Muscle of leg (tissue), 11 donors: ENCODE data around the gene DOCK3. TPM values are rescaled to one million over a fixed set of nuclear protein-coding genes. Genes with fewer than 3 reads are reported as not detected.
"Not testable (repeated sequence)": the region's sequence is repeated elsewhere in the genome, so short reads cannot be mapped to it uniquely, and the experiment has no call there.

Source experiments
- DNase-seq: peaks from one replicate; pipeline ENCODE4 v3.0.0; 2013
- H3K27ac ChIP-seq: one replicate; pipeline ENCODE4 v1.5.1; 2013; ENCODE audit warnings: mild to moderate bottlenecking, low read length, control low read depth
- H3K27me3 ChIP-seq: one replicate; pipeline ENCODE4 v1.6.1; 2013; ENCODE audit warnings: low read length; ENCODE audit not compliant: control insufficient read depth, insufficient read depth
- H3K36me3 ChIP-seq: one replicate; pipeline ENCODE4 v1.6.1; 2013; ENCODE audit warnings: low read length; ENCODE audit not compliant: control insufficient read depth, insufficient read depth
- H3K4me1 ChIP-seq: one replicate; pipeline ENCODE4 v1.6.1; 2013; ENCODE audit warnings: low read length; ENCODE audit not compliant: control insufficient read depth, insufficient read depth
- H3K4me3 ChIP-seq: one replicate; pipeline ENCODE4 v1.5.1; 2013; ENCODE audit warnings: low read length, control low read depth
- H3K9me3 ChIP-seq: replicated peaks from 2 replicates; pipeline ENCODE4 v1.6.1; 2013; ENCODE audit warnings: low read depth, low read length; ENCODE audit not compliant: control insufficient read depth
- WGBS: methylation state at CpG from one replicate; pipeline ENCODE4 v1.1.5; 2013; ENCODE audit warnings: missing lambda C conversion rate; ENCODE audit not compliant: insufficient coverage; 5-methylcytosine and 5-hydroxymethylcytosine counted together
- polyA plus RNA-seq, 8 donors: library from polyadenylated mRNA; unstranded; fragments of 120-200 nt; gene quantifications; one replicate each; pipeline versions ENCODE4 v1.2.1 to v1.2.3, GENCODE V29; 2013; ENCODE audit warnings: inconsistent platforms in 1 of 8, low replicate concordance in 1 of 8; ENCODE audit not compliant: insufficient read length in 8 of 8, insufficient read depth in 1 of 8
- total RNA-seq: library from RNA; stranded (reverse); fragments of 120-200 nt; gene quantifications from one replicate; pipeline ENCODE4 v1.2.4, GENCODE V29; 2013

The DOCK3 gene
- total and polyA plus RNA-seq, 9 donors, result 0.08 to 0.48 (median 0.17) TPM

- DNase-seq, result no peak
- no peak overlapping the region for H3K4me3 ChIP-seq
- H3K9me3 ChIP-seq, result no peaks in the 10 kb centered on the region
- H3K27ac ChIP-seq, result no peak overlapping the region
- H3K36me3 ChIP-seq, result no peaks in the 10 kb centered on the region
- no peaks in the 10 kb centered on the region for H3K4me1 ChIP-seq
- H3K27me3 ChIP-seq, result no peaks in the 10 kb centered on the region
- 62% methylated on average over 3 of the region's 3 CpGs for WGBS
These were observed 187.5 kb downstream of the DOCK3 start for GRCh38 chr3:50862221-50862620.

GRCh38 chr3:50873376-50874157 is 198.8 kb downstream of the DOCK3 start:
- Histone ChIP-seq H3K9me3 (no peaks in the 10 kb centered on the region), H3K4me3 (no peak overlapping the region), H3K27ac (no peak overlapping the region), H3K36me3 (no peaks in the 10 kb centered on the region), H3K4me1 (no peaks in the 10 kb centered on the region), H3K27me3 (no peaks in the 10 kb centered on the region)
- DNase-seq, result no peak
- no CpG with 5 or more reads among the region's 3 CpGs for WGBS

GRCh38 chr3:50874876-50875275 is 200.1 kb downstream of the DOCK3 start:
- not testable (repeated sequence) for H3K36me3 ChIP-seq, H3K27me3 ChIP-seq, DNase-seq, H3K9me3 ChIP-seq, H3K4me1 ChIP-seq, H3K4me3 ChIP-seq, H3K27ac ChIP-seq
- WGBS, result no CpG with 5 or more reads among the region's 7 CpGs

- WGBS, result no CpG with 5 or more reads among the region's 2 CpGs
These were observed 202.2 kb downstream of the DOCK3 start for GRCh38 chr3:50876947-50877346.

GRCh38 chr3:50882733-50883132 is 208.0 kb downstream of the DOCK3 start:
- not testable (repeated sequence) for H3K9me3 ChIP-seq, H3K27ac ChIP-seq, H3K27me3 ChIP-seq, H3K4me3 ChIP-seq, H3K36me3 ChIP-seq, DNase-seq, H3K4me1 ChIP-seq
- no CpG with 5 or more reads among the region's 1 CpG for WGBS

More at GRCh38 chr3:50876947-50877346, 202.2 kb downstream of the DOCK3 start:
- no peak for DNase-seq
- Histone ChIP-seq H3K4me3 (no peak overlapping the region), H3K4me1 (no peaks in the 10 kb centered on the region), H3K27me3 (no peaks in the 10 kb centered on the region), H3K9me3 (no peaks in the 10 kb centered on the region), H3K27ac (no peak overlapping the region), H3K36me3 (no peaks in the 10 kb centered on the region)

GRCh38 chr3:50883755-50884154 is 209.0 kb downstream of the DOCK3 start:
- Histone ChIP-seq H3K36me3 (no peaks in the 10 kb centered on the region), H3K9me3 (no peaks in the 10 kb centered on the region), H3K27ac (no peak overlapping the region), H3K4me3 (no peak overlapping the region), H3K4me1 (no peaks in the 10 kb centered on the region), H3K27me3 (no peaks in the 10 kb centered on the region)
- no CpG with 5 or more reads among the region's 4 CpGs for WGBS
- no peak for DNase-seq

GRCh38 chr3:50885070-50885850 is 210.5 kb downstream of the DOCK3 start:
- H3K27ac ChIP-seq, result no peak overlapping the region
- no peaks in the 10 kb centered on the region for H3K4me1 ChIP-seq
- H3K9me3 ChIP-seq, result no peaks in the 10 kb centered on the region
- H3K4me3 ChIP-seq, result no peak overlapping the region
- H3K36me3 ChIP-seq, result no peaks in the 10 kb centered on the region
- 50% methylated on average over 1 of the region's 5 CpGs for WGBS
- DNase-seq, result no peak
- H3K27me3 ChIP-seq, result no peaks in the 10 kb centered on the region

- no peak for DNase-seq
- no peak overlapping the region for H3K4me3 ChIP-seq
- 11% methylated on average over 2 of the region's 3 CpGs for WGBS
- H3K9me3 ChIP-seq, result no peaks in the 10 kb centered on the region
- H3K36me3 ChIP-seq, result no peaks in the 10 kb centered on the region
- no peaks in the 10 kb centered on the region for H3K27me3 ChIP-seq
- H3K4me1 ChIP-seq, result no peaks in the 10 kb centered on the region
- no peak overlapping the region for H3K27ac ChIP-seq
These were observed 216.1 kb downstream of the DOCK3 start for GRCh38 chr3:50890688-50891344.

- 40% methylated on average over 1 of the region's 1 CpG for WGBS
- H3K4me1 ChIP-seq, H3K9me3 ChIP-seq, DNase-seq, H3K4me3 ChIP-seq, H3K27ac ChIP-seq, H3K36me3 ChIP-seq, H3K27me3 ChIP-seq: not testable (repeated sequence)
These were observed 226.4 kb downstream of the DOCK3 start for GRCh38 chr3:50901097-50901496.

- Histone ChIP-seq H3K27me3 (no peaks in the 10 kb centered on the region), H3K9me3 (no peaks in the 10 kb centered on the region), H3K36me3 (no peaks in the 10 kb centered on the region), H3K4me1 (no peaks in the 10 kb centered on the region), H3K27ac (no peak overlapping the region), H3K4me3 (no peak overlapping the region)
- no peak for DNase-seq
- 76% methylated on average over 6 of the region's 6 CpGs for WGBS
These were observed 238.0 kb downstream of the DOCK3 start for GRCh38 chr3:50912746-50913145.
